ENCODE results near the gene AQP2.

DNA sequence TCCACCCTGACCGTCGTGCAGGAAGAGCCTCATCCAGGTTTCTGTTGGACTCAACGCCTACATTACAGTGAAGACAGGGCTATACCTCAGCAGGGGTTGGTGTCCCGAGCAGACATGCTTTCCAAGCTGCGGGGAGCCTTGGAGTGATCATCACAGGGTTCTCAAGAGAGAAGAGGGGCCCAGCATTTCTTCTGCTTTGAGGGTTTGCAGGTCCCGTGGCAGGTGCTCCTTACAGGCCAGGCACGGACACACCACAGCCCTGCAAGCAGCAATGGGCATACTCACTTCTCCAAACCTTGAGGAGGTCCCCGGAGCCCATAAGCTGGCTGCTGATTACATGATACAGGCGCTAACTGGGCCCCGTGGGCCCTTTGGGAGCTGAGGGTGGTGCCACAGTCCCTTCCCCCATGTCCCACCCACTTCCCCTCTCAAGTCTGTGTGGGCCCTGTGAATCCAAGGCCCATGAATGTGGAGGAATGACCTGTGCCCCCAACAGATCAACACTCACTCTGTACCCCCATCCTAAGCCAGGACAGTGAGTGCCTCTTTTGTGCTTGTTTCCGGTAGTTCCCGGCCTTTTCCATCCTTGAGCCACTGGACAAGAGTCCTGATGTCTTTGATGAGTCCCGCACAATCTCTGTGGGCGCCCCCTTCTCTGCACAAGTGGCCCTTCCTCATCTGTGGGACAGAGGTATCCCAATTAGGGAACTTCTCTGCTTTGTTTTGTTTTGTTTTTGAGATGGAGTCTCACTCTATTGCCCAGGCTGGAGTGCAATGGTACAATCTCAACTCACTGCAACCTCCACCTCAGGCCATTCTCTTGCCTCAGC is 1.1 kb downstream of the AQP2 start:
- TF ChIP-seq, protein P1, sequence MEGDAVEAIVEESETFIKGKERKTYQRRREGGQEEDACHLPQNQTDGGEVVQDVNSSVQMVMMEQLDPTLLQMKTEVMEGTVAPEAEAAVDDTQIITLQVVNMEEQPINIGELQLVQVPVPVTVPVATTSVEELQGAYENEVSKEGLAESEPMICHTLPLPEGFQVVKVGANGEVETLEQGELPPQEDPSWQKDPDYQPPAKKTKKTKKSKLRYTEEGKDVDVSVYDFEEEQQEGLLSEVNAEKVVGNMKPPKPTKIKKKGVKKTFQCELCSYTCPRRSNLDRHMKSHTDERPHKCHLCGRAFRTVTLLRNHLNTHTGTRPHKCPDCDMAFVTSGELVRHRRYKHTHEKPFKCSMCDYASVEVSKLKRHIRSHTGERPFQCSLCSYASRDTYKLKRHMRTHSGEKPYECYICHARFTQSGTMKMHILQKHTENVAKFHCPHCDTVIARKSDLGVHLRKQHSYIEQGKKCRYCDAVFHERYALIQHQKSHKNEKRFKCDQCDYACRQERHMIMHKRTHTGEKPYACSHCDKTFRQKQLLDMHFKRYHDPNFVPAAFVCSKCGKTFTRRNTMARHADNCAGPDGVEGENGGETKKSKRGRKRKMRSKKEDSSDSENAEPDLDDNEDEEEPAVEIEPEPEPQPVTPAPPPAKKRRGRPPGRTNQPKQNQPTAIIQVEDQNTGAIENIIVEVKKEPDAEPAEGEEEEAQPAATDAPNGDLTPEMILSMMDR (IDR thresholded peaks at IDR 0.05; ENCODE audit: low read length), result no peak
- TF ChIP-seq EZH2 (IDR thresholded peaks at IDR 0.05; ENCODE audit: borderline replicate concordance, low read length), result no peak

All from OCI-LY1 (cell line).